Measurements from ENCODE around the gene GRIA3.

GRCh38 chrX:123489011-123489410 is 304.9 kb downstream of the GRIA3 start:
- TF ChIP-seq CTCF (IDR thresholded peaks at IDR 0.05) (no peak), POLR2AphosphoS5 (IDR thresholded peaks at IDR 0.05; ENCODE audit: insufficient read depth in 1 of 2, low read depth in 1 of 2) (no peak), POLR2A (IDR thresholded peaks at IDR 0.05) (no peak)
